HG02943 (cell line): ENCODE results near the gene SLC5A5.
"Not testable (repeated sequence)": the region's sequence is repeated elsewhere in the genome, so short reads cannot be mapped to it uniquely, and the experiment has no call there.

Source experiments
- ATAC-seq: cut with Tn5 transposase; IDR thresholded peaks from one replicate; pipeline ENCODE4 v1.9.1; 2021; ENCODE audit warnings: mild to moderate bottlenecking, low read depth, moderate library complexity; ENCODE audit not compliant: unreplicated experiment

The SLC5A5 gene

DNA sequence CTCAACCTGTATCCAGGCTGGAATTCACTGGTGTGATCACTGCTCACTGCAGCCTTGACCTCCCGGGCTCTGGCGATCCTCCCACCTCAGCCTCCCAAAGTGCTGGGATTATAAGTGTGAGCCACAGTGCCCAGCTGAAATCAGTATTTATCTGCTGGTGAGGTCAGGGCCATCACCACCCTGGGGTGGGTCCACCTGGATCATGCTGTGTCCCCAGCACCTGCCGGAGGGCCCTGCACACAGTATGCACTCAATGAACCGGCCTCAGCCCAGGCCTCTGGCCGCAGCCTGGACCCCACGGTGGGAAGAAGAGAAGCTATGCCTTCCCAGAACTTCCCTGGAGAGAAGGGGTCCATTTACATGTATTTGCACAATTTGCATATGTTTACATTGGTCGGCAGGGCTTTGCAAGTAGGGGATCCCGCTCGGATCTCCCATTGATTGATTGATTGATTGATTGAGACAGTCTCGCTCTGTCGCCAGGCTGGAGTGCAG is 2.6 kb upstream of the SLC5A5 start:
- ATAC-seq, result no peak

DNA sequence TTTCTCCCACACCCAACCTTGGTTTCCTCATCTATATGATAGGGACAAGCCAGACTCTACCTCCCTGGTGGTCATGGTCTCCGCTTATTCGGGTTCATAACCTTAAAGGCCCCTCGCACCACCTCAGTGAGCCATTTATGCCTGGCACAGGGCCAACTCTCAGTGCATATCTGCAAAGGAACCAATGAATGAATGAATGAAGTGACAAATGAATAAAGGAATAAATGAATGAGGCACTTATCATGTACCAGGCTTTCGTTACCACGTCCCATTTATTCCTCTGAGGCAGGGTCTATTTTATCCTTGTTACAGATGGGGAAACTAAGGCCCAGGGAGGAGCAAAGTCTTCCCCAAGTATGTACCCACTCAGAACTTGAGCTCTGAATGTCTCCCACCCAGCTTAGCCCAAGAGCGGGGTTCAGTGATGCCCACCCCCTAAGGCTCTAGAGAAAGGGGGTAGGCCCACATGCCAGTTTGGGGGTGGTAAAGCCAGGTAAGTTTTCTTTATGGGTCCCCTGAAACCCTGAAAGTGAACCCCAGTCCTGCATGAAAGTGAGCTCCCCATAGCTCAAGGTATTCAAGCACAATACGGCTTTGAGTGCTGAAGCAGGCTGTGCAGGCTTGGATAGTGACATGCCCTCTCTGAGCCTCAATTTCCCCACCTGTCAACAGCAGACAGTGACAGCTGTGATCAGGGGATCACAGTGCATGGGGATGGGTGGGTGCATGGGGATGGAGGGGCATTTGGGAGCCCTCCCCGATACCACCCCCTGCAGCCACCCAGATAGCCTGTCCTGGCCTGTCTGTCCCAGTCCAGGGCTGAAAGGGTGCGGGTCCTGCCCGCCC is 490 bp upstream of the SLC5A5 start:
- no peak for ATAC-seq

- ATAC-seq, result no peak
These were observed 681 bp downstream of the SLC5A5 start for GRCh38 chr19:17872251-17873001.

- no peak for ATAC-seq
These were observed 2.3 kb downstream of the SLC5A5 start for GRCh38 chr19:17873786-17874757.

DNA sequence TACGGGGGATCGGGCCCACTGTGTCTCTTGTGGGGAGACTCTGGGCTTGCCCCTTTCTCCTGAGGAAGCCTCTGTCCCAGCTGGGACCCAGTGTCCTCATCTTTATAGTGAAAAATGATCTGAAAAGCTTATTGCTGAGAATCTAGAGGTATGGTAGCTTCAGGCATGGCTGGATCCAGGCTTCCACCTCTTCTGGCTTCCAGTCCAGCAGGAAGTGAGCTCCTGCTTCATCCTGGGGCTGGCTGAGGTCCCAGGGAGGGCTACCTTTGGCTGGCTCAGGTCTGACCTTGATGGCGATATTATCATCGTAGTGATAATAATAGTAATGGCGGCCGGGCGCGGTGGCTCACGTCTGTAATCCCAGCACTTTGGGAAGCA is 3.0 kb downstream of the SLC5A5 start:
- no peak for ATAC-seq

DNA sequence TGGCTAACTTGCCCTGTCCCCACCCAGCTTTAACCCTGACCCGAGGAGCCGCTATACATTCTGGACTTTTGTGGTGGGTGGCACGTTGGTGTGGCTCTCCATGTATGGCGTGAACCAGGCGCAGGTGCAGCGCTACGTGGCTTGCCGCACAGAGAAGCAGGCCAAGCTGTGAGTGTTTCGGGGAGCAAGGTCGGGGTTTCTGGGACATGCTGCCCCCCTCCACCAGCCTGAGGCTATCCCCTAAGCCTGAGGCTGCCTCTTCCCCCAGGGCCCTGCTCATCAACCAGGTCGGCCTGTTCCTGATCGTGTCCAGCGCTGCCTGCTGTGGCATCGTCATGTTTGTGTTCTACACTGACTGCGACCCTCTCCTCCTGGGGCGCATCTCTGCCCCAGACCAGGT is 6.0 kb downstream of the SLC5A5 start:
- ATAC-seq, result no peak

DNA sequence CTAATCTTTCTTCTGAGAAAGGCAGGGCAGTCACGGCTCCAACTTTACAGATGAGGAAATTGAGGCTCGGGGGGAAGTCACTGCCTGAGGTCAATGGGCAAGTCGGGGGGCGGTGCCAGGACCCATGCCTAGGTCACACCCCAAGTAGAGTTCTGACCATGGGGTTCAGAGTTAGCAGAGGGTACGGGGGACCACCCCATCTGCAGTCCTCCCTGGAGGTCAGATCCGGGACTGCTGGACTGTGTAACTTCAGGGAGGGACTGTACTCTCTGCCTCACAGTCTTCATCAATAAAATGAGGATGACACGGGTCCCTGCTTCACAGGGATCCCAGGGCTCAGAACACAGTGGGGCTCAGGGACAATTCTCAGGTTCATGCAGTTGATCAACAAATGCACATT is 7.7 kb downstream of the SLC5A5 start:
- ATAC-seq, result no peak

GRCh38 chr19:17881701-17882100 is 10.0 kb downstream of the SLC5A5 start:
- no peak for ATAC-seq

- ATAC-seq, result no peak
These were observed 12.1 kb downstream of the SLC5A5 start for GRCh38 chr19:17883627-17884410.

DNA sequence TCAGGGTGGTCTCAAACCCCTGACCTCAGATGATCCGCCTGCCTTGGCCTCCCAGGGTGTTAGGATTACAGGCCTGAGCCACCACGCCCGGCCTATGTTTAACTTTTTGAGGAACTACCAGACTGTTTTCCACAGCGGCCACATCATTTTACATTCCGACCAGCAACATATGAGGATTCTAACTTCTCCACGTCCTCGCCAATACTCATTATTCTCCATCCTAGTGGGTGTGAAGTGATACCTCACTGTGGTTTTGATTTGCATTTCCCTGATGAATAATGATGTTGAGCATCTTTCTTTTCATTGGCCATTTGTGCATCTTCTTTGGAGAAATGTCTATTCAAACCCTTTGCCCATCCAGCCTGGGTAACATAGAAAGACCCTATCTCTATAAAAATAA is 14.8 kb downstream of the SLC5A5 start:
- ATAC-seq, result no peak

GRCh38 chr19:17887221-17887620 is 15.5 kb downstream of the SLC5A5 start:
- ATAC-seq, result not testable (repeated sequence)

DNA sequence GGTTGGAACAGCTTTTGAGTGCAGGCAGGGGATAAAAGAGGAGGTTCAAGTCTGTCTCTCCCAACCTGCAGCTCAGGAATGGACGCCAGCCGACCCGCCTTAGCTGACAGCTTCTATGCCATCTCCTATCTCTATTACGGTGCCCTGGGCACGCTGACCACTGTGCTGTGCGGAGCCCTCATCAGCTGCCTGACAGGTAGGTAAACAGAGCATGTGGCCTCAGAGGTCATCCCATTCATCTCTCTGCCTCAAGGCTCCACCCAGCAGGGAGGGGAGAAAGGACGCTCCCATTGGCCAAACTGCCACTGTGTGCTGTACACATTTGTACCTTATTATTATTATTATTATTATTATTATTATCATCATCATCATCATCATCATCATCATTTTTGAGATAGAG is 16.5 kb downstream of the SLC5A5 start:
- no peak for ATAC-seq

DNA sequence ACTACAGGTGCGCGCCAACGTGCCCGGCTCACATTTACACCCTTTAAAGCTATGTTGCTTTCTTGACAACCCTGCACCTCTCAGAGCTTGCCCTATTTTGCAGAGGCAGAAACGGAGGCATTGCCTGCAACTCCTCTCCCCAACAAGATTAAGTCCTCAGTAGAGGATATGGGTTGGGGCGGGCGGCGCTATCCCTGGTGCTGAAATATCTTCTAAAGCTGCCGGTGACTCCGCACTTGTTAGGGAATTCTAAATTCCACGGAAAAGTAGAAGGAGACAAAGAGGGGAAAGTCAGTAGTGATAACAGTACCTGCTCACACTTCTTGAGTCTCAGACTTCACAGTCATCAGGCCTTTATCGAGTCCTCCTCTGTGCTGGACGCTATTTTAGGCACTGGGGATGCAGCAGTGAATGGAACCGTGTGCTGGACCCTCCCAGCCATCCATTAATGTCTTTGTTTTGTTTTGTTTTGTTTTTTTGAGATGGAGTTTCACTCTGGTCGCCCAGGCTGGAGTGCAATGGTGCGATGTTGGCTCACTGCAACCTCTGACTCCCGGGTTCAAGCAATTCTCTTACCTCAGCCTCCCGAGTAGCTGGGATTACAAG is 18.0 kb downstream of the SLC5A5 start:
- no peak for ATAC-seq

DNA sequence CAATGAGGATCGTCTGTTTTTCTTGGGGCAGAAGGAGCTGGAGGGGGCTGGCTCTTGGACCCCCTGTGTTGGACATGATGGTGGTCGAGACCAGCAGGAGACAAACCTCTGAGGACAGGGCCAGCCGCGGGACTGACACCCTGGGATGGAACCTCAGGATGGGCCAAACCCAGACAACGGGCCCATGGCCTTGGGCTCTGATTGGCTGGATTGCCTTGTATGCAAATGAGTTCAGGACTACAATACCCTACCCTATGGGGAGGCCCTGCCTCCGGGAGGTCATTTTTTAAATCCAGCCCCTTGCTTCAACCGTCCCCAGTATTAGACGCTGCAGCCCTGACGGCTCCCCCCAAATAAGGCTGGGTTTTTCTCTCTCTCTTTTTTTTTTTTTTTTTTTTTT is 22.0 kb downstream of the SLC5A5 start:
- no peak for ATAC-seq

DNA sequence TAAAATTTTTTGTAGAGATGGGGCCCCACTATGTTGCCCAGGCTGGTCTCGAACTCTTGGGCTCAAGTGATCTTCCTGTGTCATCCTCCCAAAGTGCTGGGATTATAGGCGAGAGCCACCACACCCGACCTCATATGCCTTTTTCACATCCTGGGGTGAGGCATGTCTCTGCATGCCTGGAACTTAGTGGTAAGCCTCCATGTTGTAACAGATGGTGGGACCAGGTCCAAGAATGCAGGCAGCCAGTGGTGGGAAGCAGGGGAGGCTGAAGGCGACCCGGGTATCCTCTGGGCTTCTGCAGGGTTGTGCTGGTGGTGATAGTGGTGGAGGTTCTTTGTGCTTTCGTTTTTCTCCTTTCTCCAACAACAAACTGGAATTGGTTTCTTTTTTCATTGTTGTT is 31.0 kb downstream of the SLC5A5 start:
- no peak for ATAC-seq

- no peak for ATAC-seq
These were observed 36.5 kb downstream of the SLC5A5 start for GRCh38 chr19:17908244-17908643.

GRCh38 chr19:17909003-17909732 is 37.4 kb downstream of the SLC5A5 start:
- no peak for ATAC-seq

GRCh38 chr19:17910791-17911360 is 39.1 kb downstream of the SLC5A5 start:
- ATAC-seq, result no peak
